HepG2 (cell line): ENCODE measurements around the gene DLX1. TPM values are rescaled to one million over a fixed set of nuclear protein-coding genes. Genes with fewer than 3 reads are reported as not detected.

Source experiments
- ATAC-seq: fragments of 200-7000 bp; cut with Tn5 transposase; 3 replicates; pipeline ENCODE4 v1.9.1; 2020; ENCODE audit warnings: mild to moderate bottlenecking, moderate library complexity
- BruUV-seq: library from RNA; stranded (reverse); fragments of 400-500 nt; replicated peaks from 2 replicates; lab custom pipeline; 2021; lab: Mats Ljungman, UMichigan
- CTCF ChIA-PET: fragments of 300-600 bp; formaldehyde crosslinking; extraction: SDS; loops from one replicate; lab custom pipeline; 2021; ENCODE audit warnings: low total read pairs, inconsistent platforms, low intra/inter-chr PET ratio; lab: Yijun Ruan, JAX
- POLR2A ChIA-PET: fragments of 350-600 bp; sonication (Branson Sonifier 250); formaldehyde crosslinking; loops from one replicate; lab custom pipeline; 2020; ENCODE audit warnings: antibody characterized with exemption, inconsistent platforms; lab: Yijun Ruan, JAX
- DNase-seq: peaks from one replicate; pipeline ENCODE4 v3.0.0-alpha.2; 2015; ENCODE audit warnings: low spot score
- FAIRE-seq: peaks from 3 replicates; lab custom pipeline; 2011; peaks lifted over from hg19 to GRCh38; lab: Jason Lieb, UNC
- H2AFZ ChIP-seq: one replicate; pipeline ENCODE4 v1.6.1; 2011; ENCODE audit warnings: low read length, inconsistent platforms
- H3K27ac ChIP-seq: fragments of 300-600 bp; 3 replicates; pipeline ENCODE4 v1.8.0; 2011; ENCODE audit warnings: mixed run types, mild to moderate bottlenecking, mixed read lengths, low read length, inconsistent platforms; ENCODE audit not compliant: insufficient read depth; ENCODE audit errors: extremely low read length
- H3K27me3 ChIP-seq, 2 experiments: fragments of 200-600 bp in 1 of 2; 2 replicates in 1 of 2; 3 replicates in 1 of 2; pipeline versions ENCODE4 v1.6.0 to v1.8.0; 2011; ENCODE audit warnings: low read length in 2 of 2, mild to moderate bottlenecking in 2 of 2, moderate library complexity in 2 of 2, inconsistent platforms in 1 of 2; ENCODE audit not compliant: insufficient read depth in 2 of 2, control insufficient read depth in 1 of 2
- H3K36me3 ChIP-seq, 2 experiments: fragments of 200-600 bp in 1 of 2; replicated peaks in 1 of 2; 2 replicates in 1 of 2; 3 replicates in 1 of 2; pipeline versions ENCODE4 v1.5.1 to v1.8.0; 2011; ENCODE audit warnings: low read length in 2 of 2, inconsistent platforms in 1 of 2; ENCODE audit not compliant: insufficient read depth in 2 of 2, control insufficient read depth in 1 of 2
- H3K4me1 ChIP-seq: 2 replicates; pipeline ENCODE4 v1.5.1; 2012; ENCODE audit warnings: low read length, inconsistent platforms; ENCODE audit not compliant: insufficient read depth
- H3K4me2 ChIP-seq: 2 replicates; pipeline ENCODE4 v1.6.0; 2011; ENCODE audit warnings: low read depth, low read length, inconsistent platforms
- H3K4me3 ChIP-seq, 3 experiments: fragments of 200-600 bp in 1 of 3; sonication (generic), shearing (Covaris generic) in 1 of 3; replicated peaks in 1 of 3; 2 replicates each; pipeline ENCODE4 v1.5.1; 2011 to 2016; ENCODE audit warnings: low read length in 3 of 3, inconsistent platforms in 2 of 3, low read depth in 2 of 3, mild to moderate bottlenecking in 2 of 3, control low read depth in 1 of 3, mixed read lengths in 1 of 3; ENCODE audit not compliant: insufficient read depth in 1 of 3
- H3K79me2 ChIP-seq: one replicate; pipeline ENCODE4 v1.6.1; 2011; ENCODE audit warnings: low read length, inconsistent platforms; ENCODE audit not compliant: insufficient read depth
- H3K9ac ChIP-seq: 2 replicates; pipeline ENCODE4 v1.6.0; 2011; ENCODE audit warnings: mild to moderate bottlenecking, low read depth, low read length, inconsistent platforms; ENCODE audit not compliant: insufficient read depth
- H3K9me3 ChIP-seq: 2 replicates; pipeline ENCODE4 v1.5.1; 2012; ENCODE audit warnings: mild to moderate bottlenecking, low read length
- H4K20me1 ChIP-seq: 2 replicates; pipeline ENCODE4 v1.6.0; 2011; ENCODE audit warnings: inconsistent platforms, mild to moderate bottlenecking, low read length, moderate library complexity; ENCODE audit not compliant: insufficient read depth
- ATF2 ChIP-seq: sonication (generic); formaldehyde crosslinking; IDR thresholded peaks from 2 replicates; pipeline ENCODE4 v1.4.0; 2020; ENCODE audit warnings: missing genetic modification reagents
- EED ChIP-seq: sonication (generic); formaldehyde crosslinking; IDR thresholded peaks from 2 replicates; pipeline ENCODE4 v1.5.0; 2020; ENCODE audit warnings: mild to moderate bottlenecking, missing genetic modification reagents
- HIC2 ChIP-seq: sonication (generic); formaldehyde crosslinking; IDR thresholded peaks from 2 replicates; pipeline ENCODE4 v1.9.0; 2022; ENCODE audit warnings: low read depth, missing genetic modification reagents
- KDM1A ChIP-seq: IDR thresholded peaks from 2 replicates; pipeline ENCODE4 v1.6.1; 2016; ENCODE audit warnings: missing compliant biosample characterization
- MAFK ChIP-seq, 2 experiments: IDR thresholded peaks in 1 of 2; conservative IDR thresholded peaks in 1 of 2; 2 replicates each; pipeline ENCODE4 v1.6.1; 2011; ENCODE audit warnings: improper control_type of control experiment in 2 of 2, low read length in 2 of 2
- MED1 ChIP-seq: sonication (generic); formaldehyde crosslinking; IDR thresholded peaks from 2 replicates; pipeline ENCODE4 v1.4.0; 2020; ENCODE audit warnings: missing genetic modification reagents
- MIXL1 ChIP-seq: IDR thresholded peaks from 2 replicates; pipeline ENCODE4 v1.6.1; 2016
- MLLT10 ChIP-seq: sonication (generic); formaldehyde crosslinking; IDR thresholded peaks from 2 replicates; pipeline ENCODE4 v1.4.0; 2020; ENCODE audit warnings: missing genetic modification reagents
- NR0B2 ChIP-seq: sonication (generic); formaldehyde crosslinking; IDR thresholded peaks from 2 replicates; pipeline ENCODE4 v1.4.0; 2020; ENCODE audit warnings: mild to moderate bottlenecking, missing genetic modification reagents
- PHF21A ChIP-seq: sonication (generic); formaldehyde crosslinking; IDR thresholded peaks from 2 replicates; pipeline ENCODE4 v1.5.0; 2020; ENCODE audit warnings: mild to moderate bottlenecking, missing genetic modification reagents
- PHF5A ChIP-seq: IDR thresholded peaks from one replicate; pipeline ENCODE4 v1.6.1; 2018; ENCODE audit warnings: low read depth, missing genetic modification reagents; ENCODE audit not compliant: unreplicated experiment
- RXRA ChIP-seq: sonication (generic); formaldehyde crosslinking; IDR thresholded peaks from 2 replicates; pipeline ENCODE4 v1.5.1; 2020; ENCODE audit warnings: missing genetic modification reagents
- SNRNP70 ChIP-seq: fragments of 200-400 bp; formaldehyde crosslinking; IDR thresholded peaks from 2 replicates; pipeline ENCODE4 v1.6.1; 2017; ENCODE audit warnings: mild to moderate bottlenecking, low read depth, low read length, moderate library complexity
- TAF1 ChIP-seq: sonication (generic); formaldehyde crosslinking; IDR thresholded peaks from 2 replicates; pipeline ENCODE4 v1.4.0; 2020; ENCODE audit warnings: missing genetic modification reagents
- TBX3 ChIP-seq: fragments of 450-650 bp; IDR thresholded peaks from 2 replicates; pipeline ENCODE4 v1.6.1; 2017; ENCODE audit warnings: antibody characterized with exemption, mild to moderate bottlenecking, inconsistent platforms, borderline replicate concordance
- TRAFD1 ChIP-seq: sonication (generic); formaldehyde crosslinking; IDR thresholded peaks from 2 replicates; pipeline ENCODE4 v1.5.1; 2020; ENCODE audit warnings: missing genetic modification reagents, mild to moderate bottlenecking, borderline replicate concordance
- ZNF510 ChIP-seq: sonication (generic); formaldehyde crosslinking; IDR thresholded peaks from 2 replicates; pipeline ENCODE4 v1.4.0; 2020; ENCODE audit warnings: low read depth, mild to moderate bottlenecking, missing genetic modification reagents
- ZNF570 ChIP-seq: sonication (generic); formaldehyde crosslinking; IDR thresholded peaks from 2 replicates; pipeline ENCODE4 v1.4.0; 2020; ENCODE audit warnings: mild to moderate bottlenecking, missing genetic modification reagents, borderline replicate concordance
- ZNF724P ChIP-seq: sonication (generic); formaldehyde crosslinking; IDR thresholded peaks from 2 replicates; pipeline ENCODE4 v1.8.0; 2022; ENCODE audit warnings: missing genetic modification reagents, borderline replicate concordance
- ZNF747 ChIP-seq: sonication (generic); formaldehyde crosslinking; IDR thresholded peaks from 2 replicates; pipeline ENCODE4 v1.8.1; 2023; ENCODE audit warnings: missing genetic modification reagents, mild to moderate bottlenecking, borderline replicate concordance
- WGBS: methylation state at CpG from one replicate; pipeline ENCODE4 v1.1.6; 2017; ENCODE audit warnings: low lambda C conversion rate; 5-methylcytosine and 5-hydroxymethylcytosine counted together
- in situ Hi-C: cut with HindIII; loops from 2 replicates; pipeline ENCODE4 v1.10.0; 2017; ENCODE audit warnings: low pct_unique_long_range_greater_than_20kb; ENCODE audit not compliant: extremely low pct_ligation_motif_present
- intact Hi-C: fragments of 100-400 bp; cut with micrococcal nuclease; formaldehyde crosslinking; loops from one replicate; pipeline ENCODE4 v1.10.0; 2022; ENCODE audit not compliant: unreplicated experiment
- polyA plus RNA-seq, 8 experiments: library from polyadenylated mRNA; depleted of rRNA in 3 of 8; stranded (reverse) in 7 of 8; unstranded in 1 of 8; fragments of >200 nt; fragmentation: Illumina TruSeq in 4 of 8; extraction: Trizol in 4 of 8; gene quantifications; 2 replicates each; pipeline versions ENCODE4 v1.2.1 to v1.2.3, GENCODE V29; 2011 to 2016; ENCODE audit warnings: low read depth in 4 of 8, missing spikeins in 1 of 8, mixed read lengths in 1 of 8; ENCODE audit not compliant: insufficient read depth in 1 of 8
- total RNA-seq, 5 experiments: library from RNA; depleted of rRNA; stranded (reverse); fragments of >200 nt; fragmentation: Illumina TruSeq; extraction: Trizol; gene quantifications; 2 replicates each; pipeline ENCODE4 v1.2.3, GENCODE V29; 2016; ENCODE audit warnings: low read depth in 1 of 5

DLX1 gene
- total and polyA plus RNA-seq, 2 of the 13 experiments (the other 11 are each of a cell fraction or from before 2014, with no cell fraction given): 0.18 to 0.86 TPM

- Histone ChIP-seq H3K79me2 (no peaks in the 10 kb centered on the region), H3K4me3 (peak overlapping the region; percentile 24 to 60 (median 50)), H3K4me1 (peaks cover 72% of the 10 kb centered on the region), H3K36me3 (no peaks in the 10 kb centered on the region), H3K27ac (no peak overlapping the region), H3K4me2 (peak overlapping the region; percentile 98), H4K20me1 (peaks cover 3% of the 10 kb centered on the region; the same call in 1 of the 2 replicates), H3K9ac (no peak overlapping the region; the same call in 1 of the 2 replicates), H3K9me3 (no peaks in the 10 kb centered on the region), H3K27me3 (peaks cover 12 to 65% of the 10 kb centered on the region in 2 experiments; a peak in 4 of 5 replicates), H2AFZ (no peak overlapping the region)
- FAIRE-seq (no peak), ATAC-seq (no peak), DNase-seq (no peak)
- no TSS peak for BruUV-seq
- WGBS: 15% methylated on average over 42 of the region's 42 CpGs
- ChIA-PET CTCF (no interaction called here), POLR2A (interaction anchor here (1.0 to 4.9 kb wide), 6 partner anchors 12 to 161 kb away, joined by 3 to 42 read pairs (median 4); partner anchors contain the start of genes DLX2 and HAT1)
- intact Hi-C loops: no loop called here
- in situ Hi-C loops: no loop called here
- TF ChIP-seq HIC2 (CRISPR knock-in tag) (no peak), SNRNP70 (no peak), PHF5A (CRISPR knock-in tag) (no peak), ZNF570 (CRISPR knock-in tag) (no peak), MAFK (conservative IDR thresholded peaks at IDR 0.05 in 1 of 2, IDR thresholded peaks at IDR 0.05 in 1 of 2; ENCODE audit: low read length in 2 of 2) (no peak), KDM1A (CRISPR knock-in tag) (no peak), EED (0 out of 2 replicates have a peak, but pooled peaks have one; percentile 69), MIXL1 (no peak), NR0B2 (CRISPR knock-in tag) (no peak), MED1 (CRISPR knock-in tag) (no peak), ZNF724P (CRISPR knock-in tag) (0 out of 2 replicates have a peak, but pooled peaks have one; percentile 45), ZNF747 (CRISPR knock-in tag) (0 out of 2 replicates have a peak, but pooled peaks have one; percentile 11), ZNF510 (CRISPR knock-in tag) (no peak), TBX3 (no peak), ATF2 (CRISPR knock-in tag) (no peak; the same call in 1 of the 2 replicates), RXRA (CRISPR knock-in tag) (peak; percentile 34; the same call in 1 of the 2 replicates), TRAFD1 (no peak), TAF1 (CRISPR knock-in tag) (no peak), MLLT10 (CRISPR knock-in tag) (no peak), PHF21A (CRISPR knock-in tag) (no peak)
These were observed 2.2 kb upstream of the DLX1 start for GRCh38 chr2:172082944-172083627.
